ENCODE data around the gene MBLAC1. TPM values are rescaled to one million over a fixed set of nuclear protein-coding genes. Genes with fewer than 3 reads are reported as not detected.

The MBLAC1 gene
- total RNA-seq, 4 donors from 2014 or later: 3.0 to 12.5 (median 6.1) TPM

DNA sequence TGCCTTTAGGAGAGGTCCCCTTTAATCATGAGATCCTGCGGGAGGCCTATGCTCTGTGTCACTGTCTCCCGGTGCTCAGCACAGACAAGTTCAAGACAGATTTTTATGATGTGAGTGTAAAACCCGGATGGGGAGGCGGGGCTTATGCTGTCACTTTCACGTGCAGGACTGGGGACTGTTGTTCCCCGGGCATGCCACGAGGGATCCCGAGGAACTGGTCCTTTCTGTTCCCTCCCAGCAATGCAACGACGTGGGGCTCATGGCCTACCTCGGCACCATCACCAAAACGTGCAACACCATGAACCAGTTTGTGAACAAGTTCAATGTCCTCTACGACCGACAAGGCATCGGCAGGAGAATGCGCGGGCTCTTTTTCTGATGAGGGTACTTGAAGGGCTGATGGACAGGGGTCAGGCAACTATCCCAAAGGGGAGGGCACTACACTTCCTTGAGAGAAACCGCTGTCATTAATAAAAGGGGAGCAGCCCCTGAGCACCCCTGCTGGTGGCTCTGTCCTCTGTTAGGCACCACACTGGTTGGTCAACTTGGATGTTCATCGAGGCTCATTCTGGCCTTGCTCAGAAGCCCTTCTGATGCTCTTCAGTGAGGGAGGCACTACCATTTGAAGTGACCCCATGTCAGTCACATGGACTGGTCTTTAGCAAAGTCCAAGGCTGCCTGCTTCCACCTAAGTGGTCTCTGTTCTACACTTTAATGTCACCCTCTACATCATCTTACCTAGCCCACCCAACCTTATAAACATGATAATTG is 35.2 kb upstream of the MBLAC1 start:
- no peak overlapping the region for H3K4me3 ChIP-seq (replicated peaks in 1 of 3)
- TF ChIP-seq, protein P1, sequence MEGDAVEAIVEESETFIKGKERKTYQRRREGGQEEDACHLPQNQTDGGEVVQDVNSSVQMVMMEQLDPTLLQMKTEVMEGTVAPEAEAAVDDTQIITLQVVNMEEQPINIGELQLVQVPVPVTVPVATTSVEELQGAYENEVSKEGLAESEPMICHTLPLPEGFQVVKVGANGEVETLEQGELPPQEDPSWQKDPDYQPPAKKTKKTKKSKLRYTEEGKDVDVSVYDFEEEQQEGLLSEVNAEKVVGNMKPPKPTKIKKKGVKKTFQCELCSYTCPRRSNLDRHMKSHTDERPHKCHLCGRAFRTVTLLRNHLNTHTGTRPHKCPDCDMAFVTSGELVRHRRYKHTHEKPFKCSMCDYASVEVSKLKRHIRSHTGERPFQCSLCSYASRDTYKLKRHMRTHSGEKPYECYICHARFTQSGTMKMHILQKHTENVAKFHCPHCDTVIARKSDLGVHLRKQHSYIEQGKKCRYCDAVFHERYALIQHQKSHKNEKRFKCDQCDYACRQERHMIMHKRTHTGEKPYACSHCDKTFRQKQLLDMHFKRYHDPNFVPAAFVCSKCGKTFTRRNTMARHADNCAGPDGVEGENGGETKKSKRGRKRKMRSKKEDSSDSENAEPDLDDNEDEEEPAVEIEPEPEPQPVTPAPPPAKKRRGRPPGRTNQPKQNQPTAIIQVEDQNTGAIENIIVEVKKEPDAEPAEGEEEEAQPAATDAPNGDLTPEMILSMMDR (IDR thresholded peaks at IDR 0.05): no peak
- TF ChIP-seq POLR2A (IDR thresholded peaks at IDR 0.05): no peak
- H3K27ac ChIP-seq: no peak overlapping the region
- intact Hi-C loops (cut with DNase I): loop anchor here (5.0 kb wide), 1 partner anchor 36 kb away; the partner anchor contains the start of gene MBLAC1
- H3K36me3 ChIP-seq: peaks cover 54 to 56% of the 10 kb centered on the region in 2 donors
- H3K9me3 ChIP-seq: no peaks in the 10 kb centered on the region
- DNase-seq: no peak
- no peaks in the 10 kb centered on the region for H3K27me3 ChIP-seq
- peaks cover 0 to 17% of the 10 kb centered on the region in 2 donors for H3K4me1 ChIP-seq
- WGBS, 2 donors: 70 to 81% methylated on average over 11 to 17 of the region's 19 CpGs

DNA sequence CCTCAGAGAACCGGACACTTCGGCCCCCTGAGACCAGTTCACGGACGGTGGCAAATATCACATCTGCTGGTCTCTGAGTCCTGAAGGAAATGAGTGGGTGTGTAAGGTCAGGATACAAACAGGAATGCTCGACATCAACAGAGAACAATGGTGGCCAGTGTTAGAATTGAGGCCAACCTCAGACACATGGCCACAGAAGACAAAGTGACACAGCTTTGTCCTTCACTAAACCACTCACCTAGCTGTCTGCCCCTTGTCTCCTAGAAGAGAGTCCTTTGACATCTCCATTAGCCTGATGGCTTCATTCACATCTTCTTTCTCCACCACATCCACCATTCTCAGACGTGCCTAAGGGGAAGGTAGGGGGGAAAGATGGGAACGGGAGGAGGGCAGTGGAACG is 33.7 kb upstream of the MBLAC1 start:
- intact Hi-C loops (cut with DNase I): loop anchor here (5.0 kb wide), 1 partner anchor 34 kb away; the partner anchor contains the start of gene MBLAC1
- WGBS, 2 donors: 68% methylated on average over 8 of the region's 8 CpGs
- peaks cover 68% of the 10 kb centered on the region in 2 donors for H3K36me3 ChIP-seq
- peaks cover 0 to 13% of the 10 kb centered on the region in 2 donors for H3K4me1 ChIP-seq
- TF ChIP-seq, protein P1 (IDR thresholded peaks at IDR 0.05): no peak
- no peak for TF ChIP-seq POLR2A (IDR thresholded peaks at IDR 0.05)
- DNase-seq: no peak
- no peak overlapping the region for H3K27ac ChIP-seq
- no peak overlapping the region for H3K4me3 ChIP-seq (replicated peaks in 1 of 3)
- H3K27me3 ChIP-seq: no peaks in the 10 kb centered on the region
- H3K9me3 ChIP-seq: no peaks in the 10 kb centered on the region

DNA sequence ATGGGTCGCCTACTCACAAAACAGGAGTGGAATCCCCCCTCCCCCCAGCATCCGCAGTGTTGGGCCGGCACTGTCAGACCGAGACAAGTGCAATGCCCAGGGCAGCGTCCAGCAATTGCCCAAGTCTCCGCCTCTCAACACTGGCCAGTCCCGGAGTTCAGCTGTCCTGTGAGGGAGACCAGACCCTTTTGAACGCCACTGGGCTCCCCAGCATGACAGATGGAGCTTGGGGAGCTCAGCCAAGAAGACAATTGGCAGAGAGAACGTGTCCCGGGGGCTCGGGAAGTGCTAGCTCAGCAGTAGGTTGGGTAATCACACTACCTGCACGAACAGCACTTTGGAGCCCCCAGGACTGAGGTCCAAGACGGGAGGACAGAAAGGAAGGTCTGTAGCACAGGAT is 33.3 kb upstream of the MBLAC1 start:
- WGBS, 2 donors: 54 to 79% methylated on average over 9 to 13 of the region's 13 CpGs
- no peak for TF ChIP-seq POLR2A (IDR thresholded peaks at IDR 0.05)
- TF ChIP-seq, protein P1 (IDR thresholded peaks at IDR 0.05): no peak
- no peak for DNase-seq
- no peaks in the 10 kb centered on the region for H3K9me3 ChIP-seq
- no peak overlapping the region for H3K27ac ChIP-seq
- peaks cover 72 to 73% of the 10 kb centered on the region in 2 donors for H3K36me3 ChIP-seq
- H3K27me3 ChIP-seq: no peaks in the 10 kb centered on the region
- no peak overlapping the region for H3K4me3 ChIP-seq (replicated peaks in 1 of 3)
- peaks cover 0 to 9% of the 10 kb centered on the region in 2 donors for H3K4me1 ChIP-seq
- intact Hi-C loops (cut with DNase I): loop anchor here (5.0 kb wide), 1 partner anchor 34 kb away; the partner anchor contains the start of gene MBLAC1

DNA sequence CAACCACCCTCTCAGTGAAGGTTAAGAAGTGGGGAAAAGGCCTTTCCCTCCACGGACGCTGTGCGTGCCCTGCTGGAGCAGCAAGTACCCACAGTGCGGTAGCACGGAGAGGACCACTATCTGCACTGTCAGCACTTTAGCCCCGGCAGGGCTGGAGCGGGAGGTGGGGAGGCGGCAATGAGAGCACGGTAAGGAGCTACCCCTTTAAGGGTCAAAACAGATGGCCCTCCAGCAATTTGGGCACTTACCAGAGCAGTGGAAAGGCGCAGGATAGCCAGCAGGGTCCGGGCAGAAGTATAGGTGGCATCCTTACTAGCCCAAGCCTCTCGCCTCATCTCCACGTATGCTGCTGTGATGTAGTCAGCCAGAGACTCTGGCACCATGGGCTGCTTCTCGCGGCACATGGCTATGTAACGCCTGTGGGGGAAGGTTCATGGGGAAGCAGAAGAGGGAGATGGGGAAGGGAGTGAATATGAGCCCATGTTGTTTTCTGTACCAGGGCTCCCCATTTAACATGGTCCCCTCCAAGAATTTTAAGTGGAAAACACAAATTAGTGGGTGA is 32.8 kb upstream of the MBLAC1 start:
- H3K4me3 ChIP-seq (replicated peaks in 1 of 3): no peak overlapping the region
- 88 to 90% methylated on average over 15 of the region's 16 CpGs for WGBS, 2 donors
- H3K9me3 ChIP-seq: no peaks in the 10 kb centered on the region
- intact Hi-C loops (cut with DNase I): loop anchor here (5.0 kb wide), 1 partner anchor 33 kb away; the partner anchor contains the start of gene MBLAC1
- H3K4me1 ChIP-seq: peaks cover 0 to 9% of the 10 kb centered on the region in 2 donors
- DNase-seq: no peak
- H3K27ac ChIP-seq: no peak overlapping the region
- no peaks in the 10 kb centered on the region for H3K27me3 ChIP-seq
- TF ChIP-seq POLR2A (IDR thresholded peaks at IDR 0.05): no peak
- TF ChIP-seq, protein P1 (IDR thresholded peaks at IDR 0.05): no peak
- H3K36me3 ChIP-seq: peaks cover 77 to 78% of the 10 kb centered on the region in 2 donors

DNA sequence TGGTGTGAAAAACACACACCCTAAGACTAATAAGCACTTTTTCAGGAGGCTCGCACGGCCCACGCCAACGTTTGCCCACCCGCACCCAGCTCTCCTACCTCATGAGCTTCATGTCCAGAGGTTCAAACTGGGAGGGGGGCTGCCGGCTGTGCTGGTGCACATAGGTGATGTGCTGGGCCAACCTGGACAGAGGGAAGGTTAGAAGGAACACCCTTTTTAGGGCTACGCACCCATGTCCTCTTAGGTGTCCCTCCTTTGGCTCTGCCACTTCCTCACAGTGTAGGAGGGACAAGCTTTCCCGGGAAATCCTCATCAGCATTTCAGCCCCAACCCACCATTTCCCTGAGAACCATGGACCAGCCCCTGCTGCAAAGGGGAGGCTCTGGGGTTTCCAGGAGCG is 31.5 kb upstream of the MBLAC1 start:
- no peak for DNase-seq
- intact Hi-C loops (cut with DNase I): loop anchor here (5.0 kb wide), 1 partner anchor 48 kb away; the partner anchor contains the start of gene ZSCAN21
- no peaks in the 10 kb centered on the region for H3K27me3 ChIP-seq
- peaks cover 4 to 11% of the 10 kb centered on the region in 2 donors for H3K4me1 ChIP-seq
- no peaks in the 10 kb centered on the region for H3K9me3 ChIP-seq
- peaks cover 79 to 82% of the 10 kb centered on the region in 2 donors for H3K36me3 ChIP-seq
- TF ChIP-seq, protein P1 (IDR thresholded peaks at IDR 0.05): no peak
- TF ChIP-seq POLR2A (IDR thresholded peaks at IDR 0.05): no peak
- H3K27ac ChIP-seq: no peak overlapping the region
- H3K4me3 ChIP-seq (replicated peaks in 1 of 3): no peak overlapping the region
- WGBS, 2 donors: 87 to 88% methylated on average over 9 of the region's 9 CpGs
